ENCODE results near the gene PRRX1.

GRCh38 chr1:170768929-170769328 lies 105.0 kb downstream of the PRRX1 start:
- TF ChIP-seq CTCF (IDR thresholded peaks at IDR 0.05), result no peak
- TF ChIP-seq POLR2A (IDR thresholded peaks at IDR 0.05), result no peak

Data from Peyer's patch (tissue), 4 donors.